HUES6 (cell line): ENCODE measurements around the gene SLC37A1.
A peak's percentile ranks its signal among the peaks of the same experiment; 100 is the strongest.

Source experiments
- H3K27ac ChIP-seq: 2 replicates; pipeline ENCODE4 v1.7.0; 2013; ENCODE audit warnings: low read depth, mild to moderate bottlenecking, low read length, inconsistent platforms
- H3K27me3 ChIP-seq: 2 replicates; pipeline ENCODE4 v1.6.1; 2013; ENCODE audit warnings: low read length; ENCODE audit not compliant: control insufficient read depth, insufficient read depth
- H3K36me3 ChIP-seq: 2 replicates; pipeline ENCODE4 v1.6.1; 2013; ENCODE audit warnings: low read length; ENCODE audit not compliant: control insufficient read depth, insufficient read depth
- H3K4me1 ChIP-seq: 2 replicates; pipeline ENCODE4 v1.6.1; 2013; ENCODE audit warnings: low read length; ENCODE audit not compliant: control insufficient read depth, insufficient read depth
- H3K4me3 ChIP-seq: 2 replicates; pipeline ENCODE4 v1.5.1; 2013; ENCODE audit warnings: low read depth, low read length
- H3K9ac ChIP-seq: one replicate; pipeline ENCODE4 v1.6.1; 2013; ENCODE audit warnings: mild to moderate bottlenecking, low read length
- H3K9me3 ChIP-seq: 2 replicates; pipeline ENCODE4 v1.6.1; 2013; ENCODE audit warnings: low read depth, low read length; ENCODE audit not compliant: control insufficient read depth, insufficient read depth

The SLC37A1 gene

GRCh38 chr21:42471716-42472330 is 41.8 kb upstream of the SLC37A1 start:
- H3K36me3 ChIP-seq, result no peaks in the 10 kb centered on the region
- no peaks in the 10 kb centered on the region for H3K27me3 ChIP-seq
- no peak overlapping the region for H3K9ac ChIP-seq
- peaks cover 40% of the 10 kb centered on the region for H3K4me1 ChIP-seq
- H3K4me3 ChIP-seq, result no peak overlapping the region
- H3K27ac ChIP-seq, result no peak overlapping the region
- H3K9me3 ChIP-seq, result no peaks in the 10 kb centered on the region

DNA sequence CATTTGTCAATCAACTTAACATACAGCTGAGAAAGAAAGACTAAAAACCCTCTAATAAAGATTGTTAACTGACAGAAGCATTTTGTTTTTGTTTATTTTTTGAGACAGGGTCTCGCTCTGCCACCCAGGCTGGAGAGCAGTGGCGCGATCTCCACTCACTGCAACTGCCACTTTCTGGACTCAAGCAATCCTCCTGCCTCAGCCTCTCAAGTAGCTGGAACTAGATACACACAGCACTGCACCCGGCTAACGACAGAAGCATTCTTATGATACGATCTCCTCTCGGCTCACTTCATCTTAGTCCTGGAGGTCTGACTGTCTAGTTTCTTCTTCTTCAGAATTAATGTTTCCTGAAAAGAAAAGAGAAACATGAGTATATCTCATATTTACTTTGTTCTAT is 41.1 kb upstream of the SLC37A1 start:
- H3K27me3 ChIP-seq, result no peaks in the 10 kb centered on the region
- no peaks in the 10 kb centered on the region for H3K9me3 ChIP-seq
- H3K27ac ChIP-seq, result no peak overlapping the region
- no peaks in the 10 kb centered on the region for H3K36me3 ChIP-seq
- H3K4me3 ChIP-seq, result no peak overlapping the region
- no peak overlapping the region for H3K9ac ChIP-seq
- peaks cover 33% of the 10 kb centered on the region for H3K4me1 ChIP-seq

DNA sequence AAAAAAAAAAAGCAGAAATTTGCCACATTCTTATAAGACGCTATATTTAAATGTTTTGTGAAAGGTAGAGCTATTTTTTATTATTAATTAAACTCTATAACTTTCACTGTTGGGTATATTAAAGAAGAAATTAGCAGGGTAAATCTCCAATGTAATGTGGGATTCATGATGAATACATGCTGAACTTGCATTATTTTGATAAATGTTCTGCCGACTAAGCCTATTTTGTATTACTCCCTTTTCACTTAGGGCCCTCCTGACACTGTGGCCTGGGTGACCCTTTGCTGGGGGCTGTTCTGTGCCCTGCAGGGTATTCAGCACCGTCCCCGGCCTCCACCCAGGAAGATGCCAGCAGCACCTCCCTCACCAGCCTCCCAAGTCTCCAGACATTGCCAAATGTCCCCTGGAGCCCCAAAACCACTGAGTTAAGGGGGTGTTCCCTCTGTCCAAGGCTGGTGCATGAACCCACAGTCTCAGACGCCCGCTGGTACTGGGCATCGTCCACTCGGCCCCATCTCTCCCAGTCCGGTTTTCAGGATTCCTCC is 40.1 kb upstream of the SLC37A1 start:
- H3K36me3 ChIP-seq, result no peaks in the 10 kb centered on the region
- H3K27me3 ChIP-seq, result no peaks in the 10 kb centered on the region
- peak overlapping the region; percentile 9; the same call in 1 of the 2 replicates for H3K4me3 ChIP-seq
- no peak overlapping the region for H3K27ac ChIP-seq
- no peaks in the 10 kb centered on the region for H3K9me3 ChIP-seq
- no peak overlapping the region for H3K9ac ChIP-seq
- peaks cover 23% of the 10 kb centered on the region for H3K4me1 ChIP-seq

GRCh38 chr21:42474043-42474831 is 39.4 kb upstream of the SLC37A1 start:
- peak overlapping the region; percentile 9; the same call in 1 of the 2 replicates for H3K4me3 ChIP-seq
- no peak overlapping the region for H3K27ac ChIP-seq
- no peaks in the 10 kb centered on the region for H3K9me3 ChIP-seq
- peaks cover 16% of the 10 kb centered on the region for H3K4me1 ChIP-seq
- H3K36me3 ChIP-seq, result no peaks in the 10 kb centered on the region
- no peak overlapping the region for H3K9ac ChIP-seq
- no peaks in the 10 kb centered on the region for H3K27me3 ChIP-seq

DNA sequence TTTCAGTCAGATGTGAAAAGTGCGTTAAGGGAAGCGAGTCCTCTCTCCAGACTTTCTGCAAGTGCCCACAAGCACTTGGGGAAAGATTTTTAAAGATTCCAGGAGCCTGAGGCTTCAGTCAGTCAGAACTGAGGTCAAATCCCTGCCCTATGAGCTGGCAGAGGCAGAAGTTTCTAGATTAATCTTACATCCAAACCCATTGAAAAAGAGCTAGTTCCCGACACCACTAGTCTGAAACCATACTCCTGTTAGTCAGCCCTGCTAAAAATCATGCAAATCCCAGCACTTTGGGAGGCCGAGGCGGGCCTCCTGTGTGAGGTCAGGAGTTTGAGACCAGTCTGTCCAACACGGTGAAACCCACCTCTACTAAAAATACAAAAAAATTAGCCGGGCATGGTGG is 38.6 kb upstream of the SLC37A1 start:
- H3K36me3 ChIP-seq, result no peaks in the 10 kb centered on the region
- H3K4me1 ChIP-seq, result peaks cover 16% of the 10 kb centered on the region
- H3K9ac ChIP-seq, result no peak overlapping the region
- H3K27ac ChIP-seq, result no peak overlapping the region
- no peaks in the 10 kb centered on the region for H3K27me3 ChIP-seq
- H3K4me3 ChIP-seq, result no peak overlapping the region
- no peaks in the 10 kb centered on the region for H3K9me3 ChIP-seq

GRCh38 chr21:42475526-42476387 is 37.9 kb upstream of the SLC37A1 start:
- no peaks in the 10 kb centered on the region for H3K36me3 ChIP-seq
- no peak overlapping the region for H3K27ac ChIP-seq
- peaks cover 1% of the 10 kb centered on the region; the same call in 1 of the 2 replicates for H3K9me3 ChIP-seq
- H3K4me3 ChIP-seq, result no peak overlapping the region
- H3K4me1 ChIP-seq, result peaks cover 16% of the 10 kb centered on the region
- no peaks in the 10 kb centered on the region for H3K27me3 ChIP-seq
- no peak overlapping the region for H3K9ac ChIP-seq

DNA sequence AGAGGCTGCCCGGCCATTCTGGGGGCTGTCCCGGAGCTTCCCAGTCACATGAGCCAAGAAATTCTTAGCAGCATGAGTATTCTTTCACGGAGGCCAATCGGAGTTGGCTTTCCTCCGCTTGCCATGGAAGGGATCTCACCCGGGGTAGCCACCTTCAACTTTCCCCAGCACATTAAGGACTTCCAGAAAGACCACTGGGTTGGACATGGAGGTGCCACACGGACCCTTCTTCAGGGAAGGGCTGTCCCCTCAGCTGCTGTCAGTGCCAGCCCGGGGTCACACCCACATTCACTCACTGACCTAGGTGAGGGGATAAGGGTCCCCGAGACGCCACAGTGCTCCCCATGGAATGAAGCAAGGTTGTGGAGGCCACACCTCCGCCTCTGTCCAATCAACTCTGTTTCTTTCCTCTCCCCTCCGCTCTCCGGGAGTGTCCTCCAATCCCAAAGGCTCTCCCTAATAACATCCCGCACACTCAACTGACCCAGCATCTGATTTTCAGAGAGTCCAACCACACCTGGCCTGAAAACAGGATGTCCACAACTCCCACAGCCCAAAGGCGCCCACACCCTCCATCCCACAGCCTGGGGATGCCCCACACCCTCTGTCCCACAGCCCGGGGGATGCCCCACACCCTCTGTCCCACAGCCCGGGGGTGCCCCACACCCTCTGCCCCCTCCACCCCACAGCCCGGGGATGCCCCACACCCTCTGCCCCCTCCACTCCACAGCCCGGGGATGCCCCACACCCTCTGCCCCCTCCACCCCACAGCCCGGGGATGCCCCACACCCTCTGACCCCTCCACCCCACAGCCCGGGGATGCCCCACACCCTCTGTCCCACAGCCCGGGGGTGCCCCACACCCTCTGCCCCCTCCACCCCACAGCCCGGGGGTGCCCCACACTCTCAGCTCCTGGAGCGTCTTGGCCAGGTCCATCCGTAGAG is 37.0 kb upstream of the SLC37A1 start:
- Histone ChIP-seq H3K9ac (no peak overlapping the region), H3K27me3 (no peaks in the 10 kb centered on the region), H3K4me1 (peaks cover 16% of the 10 kb centered on the region), H3K9me3 (peaks cover 5% of the 10 kb centered on the region), H3K4me3 (no peak overlapping the region), H3K36me3 (no peaks in the 10 kb centered on the region), H3K27ac (no peak overlapping the region)

DNA sequence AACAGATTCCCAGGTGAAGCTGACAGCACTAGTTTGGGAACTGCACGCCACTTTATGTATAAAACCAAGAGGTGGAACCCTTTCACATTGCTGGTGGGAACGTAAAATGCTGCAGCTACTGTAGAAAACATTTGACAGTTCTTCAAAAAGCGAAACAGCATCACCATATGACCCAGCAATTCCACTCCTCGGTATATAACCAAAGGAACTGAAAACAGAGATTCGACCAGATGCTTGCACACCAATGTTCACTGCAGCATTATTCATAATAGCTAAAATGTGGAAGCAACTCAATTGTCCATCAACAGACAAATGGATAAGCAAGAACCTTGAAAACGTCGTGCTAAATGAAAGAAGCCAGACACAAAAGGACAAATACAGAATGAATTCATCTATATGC is 35.1 kb upstream of the SLC37A1 start:
- H3K9me3 ChIP-seq, result peaks cover 5% of the 10 kb centered on the region
- H3K27ac ChIP-seq, result no peak overlapping the region
- peaks cover 16% of the 10 kb centered on the region for H3K4me1 ChIP-seq
- no peak overlapping the region for H3K4me3 ChIP-seq
- H3K9ac ChIP-seq, result no peak overlapping the region
- no peaks in the 10 kb centered on the region for H3K36me3 ChIP-seq
- H3K27me3 ChIP-seq, result no peaks in the 10 kb centered on the region

DNA sequence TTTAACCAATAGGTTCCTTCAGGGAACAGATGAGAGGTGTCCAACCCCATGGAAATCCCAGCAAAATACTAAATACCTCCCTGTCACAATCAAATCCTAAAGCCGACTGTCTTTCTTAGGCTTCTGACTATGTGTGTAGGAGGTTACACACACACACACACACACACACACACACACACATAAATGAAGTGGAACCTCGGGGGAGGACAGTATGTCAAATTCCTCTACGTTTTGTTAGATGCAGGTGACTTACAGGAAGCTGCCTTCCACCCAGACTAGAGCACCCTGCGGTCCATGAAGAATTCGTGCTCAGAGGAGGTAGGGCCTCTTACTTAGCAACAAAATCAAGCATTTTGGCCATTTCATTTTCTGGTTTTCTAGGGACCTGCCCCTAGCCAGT is 34.1 kb upstream of the SLC37A1 start:
- Histone ChIP-seq H3K4me1 (peaks cover 5% of the 10 kb centered on the region; the same call in 1 of the 2 replicates), H3K9ac (no peak overlapping the region), H3K9me3 (peaks cover 5% of the 10 kb centered on the region), H3K27ac (no peak overlapping the region), H3K27me3 (no peaks in the 10 kb centered on the region), H3K36me3 (no peaks in the 10 kb centered on the region), H3K4me3 (no peak overlapping the region)

DNA sequence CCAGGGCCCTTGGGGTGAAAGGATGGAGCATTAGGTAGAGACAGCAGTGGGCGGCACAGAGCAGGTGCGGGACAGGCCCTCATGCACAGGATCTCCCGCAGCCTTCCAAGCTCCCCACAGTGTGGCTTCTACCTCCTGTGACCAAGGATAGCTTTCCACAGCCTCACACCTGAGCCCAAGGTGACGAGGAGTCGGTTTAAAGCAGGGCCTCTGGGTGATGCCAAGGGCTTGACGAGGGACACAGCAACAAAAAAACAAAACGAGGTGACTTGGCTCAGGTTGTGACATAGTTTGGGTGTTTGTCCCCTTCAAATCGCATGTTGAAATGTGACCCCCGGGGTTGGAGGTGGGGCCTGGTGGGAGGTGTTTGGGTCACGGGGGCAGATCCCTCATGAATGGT is 32.9 kb upstream of the SLC37A1 start:
- no peak overlapping the region for H3K4me3 ChIP-seq
- H3K9me3 ChIP-seq, result peaks cover 5% of the 10 kb centered on the region
- no peaks in the 10 kb centered on the region for H3K4me1 ChIP-seq
- no peaks in the 10 kb centered on the region for H3K36me3 ChIP-seq
- no peaks in the 10 kb centered on the region for H3K27me3 ChIP-seq
- H3K9ac ChIP-seq, result no peak overlapping the region
- H3K27ac ChIP-seq, result no peak overlapping the region
